A172 (cell line): ENCODE data around the gene POC1A. TPM values are rescaled to one million over a fixed set of nuclear protein-coding genes. Genes with fewer than 3 reads are reported as not detected.

Experiments
- DNase-seq: peaks from one replicate; pipeline ENCODE4 v3.0.0-alpha.2; 2015; ENCODE audit warnings: low spot score
- total RNA-seq: library from RNA; depleted of rRNA; stranded (reverse); fragments of >200 nt; shearing (Covaris generic); gene quantifications from 2 replicates; pipeline ENCODE4 v1.2.3, GENCODE V29; 2014

POC1A gene
- total RNA-seq, 1 experiment from 2014 or later, result 19.0 TPM

- no peak for DNase-seq
These were observed 49.3 kb downstream of the POC1A start for GRCh38 chr3:52104684-52105640.

DNA sequence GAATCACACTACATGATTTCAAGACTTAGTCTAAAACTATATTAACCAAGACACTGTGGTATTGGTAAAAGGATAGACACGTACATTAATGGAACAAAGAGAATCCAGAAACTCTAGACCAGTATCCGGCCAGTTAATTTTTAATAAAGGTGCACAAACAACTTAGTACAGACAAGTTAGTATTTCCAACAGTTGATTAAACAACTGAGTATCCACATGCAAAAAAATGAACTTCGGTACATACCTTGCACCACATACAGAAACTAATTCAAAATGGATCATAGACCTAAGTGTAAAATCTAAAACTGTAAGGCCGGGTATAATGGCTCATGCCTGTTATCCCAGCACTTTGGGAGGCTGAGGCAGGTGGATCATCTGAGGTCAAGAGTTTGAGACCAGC is 51.3 kb downstream of the POC1A start:
- DNase-seq, result no peak

GRCh38 chr3:52099001-52099401 is 55.2 kb downstream of the POC1A start:
- peak; percentile 66 for DNase-seq

GRCh38 chr3:52097851-52098507 is 56.2 kb downstream of the POC1A start:
- no peak for DNase-seq

GRCh38 chr3:52095990-52096775 is 58.0 kb downstream of the POC1A start:
- no peak for DNase-seq

GRCh38 chr3:52094571-52095485 is 59.4 kb downstream of the POC1A start:
- DNase-seq, result no peak

DNA sequence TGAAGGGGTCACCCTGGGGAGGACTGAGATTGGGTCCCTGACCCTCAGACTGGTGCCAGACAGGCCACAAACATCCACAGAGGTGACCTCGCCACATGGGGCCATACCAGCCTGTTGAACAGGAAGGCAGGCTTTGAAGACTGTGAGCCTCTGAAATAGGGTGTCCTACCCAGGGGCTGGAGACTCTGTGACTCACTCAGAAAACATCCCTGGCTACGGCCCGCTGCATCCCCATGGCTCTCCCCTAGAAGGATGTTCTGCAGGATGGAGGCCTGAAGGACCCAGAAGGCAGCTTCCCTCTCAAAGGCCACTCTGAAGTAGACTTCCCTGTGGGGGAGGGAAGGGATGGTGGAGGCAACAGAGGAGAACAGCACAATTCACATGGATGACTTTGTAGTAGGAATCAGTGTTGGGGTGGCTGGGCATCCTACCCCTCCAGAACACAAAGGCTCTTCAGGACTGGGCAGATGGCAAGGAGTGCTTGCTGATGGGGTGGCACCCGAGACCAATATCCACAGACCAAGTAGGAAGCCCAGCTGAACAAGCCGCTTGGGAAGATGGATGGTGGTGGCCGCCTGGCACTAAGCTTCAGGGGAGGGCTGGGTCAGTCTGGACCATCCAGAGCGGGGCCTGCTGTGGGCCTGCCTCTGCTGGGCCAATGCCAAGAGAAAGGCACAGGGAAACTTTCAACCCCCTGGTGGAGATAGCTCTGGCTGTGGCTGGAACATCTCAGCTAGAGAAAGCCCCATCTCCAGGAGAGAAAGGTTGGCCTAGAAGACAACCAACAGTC is 60.3 kb downstream of the POC1A start:
- DNase-seq, result peak; percentile 89

GRCh38 chr3:52092891-52093290 is 61.3 kb downstream of the POC1A start:
- DNase-seq, result no peak

GRCh38 chr3:52092271-52092660 is 62.0 kb downstream of the POC1A start:
- DNase-seq, result no peak

DNA sequence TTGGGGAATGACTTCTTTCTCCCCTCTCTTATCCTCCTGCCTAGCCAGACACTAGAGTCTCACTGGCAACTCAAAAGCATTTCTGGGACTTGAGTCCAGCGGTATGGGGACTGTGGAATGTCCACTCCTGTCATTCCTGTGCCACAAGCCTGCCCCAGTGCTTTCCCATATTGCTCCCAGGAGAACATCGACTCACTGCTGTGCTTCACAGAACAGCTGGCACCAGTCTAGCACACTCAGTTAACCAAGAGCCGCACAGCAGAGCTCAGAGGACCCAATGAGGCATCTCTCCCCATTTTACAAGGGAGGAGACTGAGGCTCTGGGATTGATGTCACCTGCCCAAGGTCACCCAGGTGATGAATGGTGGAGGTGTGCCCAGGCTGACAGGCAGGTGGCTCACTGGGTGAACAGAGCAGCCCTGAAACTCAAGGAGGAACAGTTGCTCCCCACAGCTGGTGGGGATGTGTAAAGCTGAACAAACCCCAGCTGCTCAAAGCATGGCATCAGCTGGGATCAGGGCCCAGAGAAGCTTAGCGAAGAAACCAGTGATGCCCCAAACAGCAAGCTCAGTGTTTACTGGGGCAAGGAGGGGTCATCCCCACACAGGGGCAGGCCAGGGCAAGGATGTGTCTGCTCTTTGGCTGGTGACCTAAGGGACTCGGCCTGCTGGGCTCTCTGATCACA is 62.5 kb downstream of the POC1A start:
- no peak for DNase-seq

DNA sequence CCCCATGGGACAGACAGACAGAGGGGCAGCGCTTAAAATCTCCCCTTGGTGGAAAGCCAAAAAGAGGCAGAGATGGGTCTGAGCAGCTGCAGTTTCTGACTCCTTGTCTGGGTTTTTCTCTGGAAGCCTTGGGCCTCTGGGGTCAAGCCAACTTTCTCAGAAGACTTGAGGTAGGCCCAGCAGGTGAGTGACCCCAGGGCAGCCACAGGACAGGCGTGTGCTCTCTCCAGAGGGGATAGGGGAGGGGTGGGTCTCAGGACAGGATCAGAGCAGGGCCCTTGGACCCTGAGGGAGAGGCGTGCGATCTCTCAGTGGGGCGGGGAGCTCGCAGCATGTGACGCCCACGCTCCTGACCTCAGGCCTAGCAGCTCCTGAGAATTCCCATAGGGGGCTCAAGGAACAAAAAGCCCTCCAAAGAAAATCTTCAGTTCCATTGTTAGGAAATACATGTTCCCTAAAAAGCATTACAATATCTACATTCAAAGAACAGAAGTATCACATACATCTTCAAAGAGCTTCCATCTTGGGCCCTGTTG is 63.2 kb downstream of the POC1A start:
- DNase-seq, result no peak

DNA sequence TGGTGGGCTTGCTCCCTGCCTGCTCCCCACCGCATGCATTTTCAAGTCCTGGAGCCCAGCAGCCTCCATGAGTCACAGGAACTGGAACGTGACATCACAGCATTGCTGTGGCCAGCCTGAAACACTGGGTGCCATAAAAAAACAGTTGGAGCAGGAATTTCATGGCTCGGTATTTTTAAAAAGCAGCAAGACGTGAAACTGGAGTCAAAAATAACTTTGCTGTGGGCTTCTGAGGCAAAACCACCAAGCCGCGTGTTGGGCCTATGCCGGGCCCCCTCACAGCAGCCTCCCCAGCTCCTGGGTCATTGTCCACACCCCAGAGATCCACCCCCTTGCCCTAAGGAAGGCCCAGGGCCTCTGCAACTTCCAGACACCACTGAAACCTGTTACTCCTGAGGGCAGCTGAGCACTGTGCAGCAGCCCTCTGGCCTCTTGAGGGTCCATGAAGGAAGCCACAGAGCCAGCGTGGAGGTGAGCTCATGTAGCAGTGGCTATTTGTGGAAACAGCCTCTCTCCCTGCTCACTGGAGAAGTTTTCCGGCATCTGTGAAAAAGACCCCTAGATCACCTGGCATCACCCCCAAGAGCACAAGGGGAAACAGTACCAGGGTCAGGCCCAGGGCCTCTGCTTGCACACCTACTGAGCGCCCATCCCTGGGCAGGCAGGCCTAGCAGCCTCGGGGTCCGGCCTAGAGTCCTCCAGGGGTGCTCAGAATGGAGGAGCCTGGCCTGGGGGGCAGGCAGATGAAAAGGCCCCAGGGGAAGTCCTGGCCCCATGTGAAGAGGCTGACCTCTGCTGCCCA is 63.9 kb downstream of the POC1A start:
- DNase-seq, result peak; percentile 77

DNA sequence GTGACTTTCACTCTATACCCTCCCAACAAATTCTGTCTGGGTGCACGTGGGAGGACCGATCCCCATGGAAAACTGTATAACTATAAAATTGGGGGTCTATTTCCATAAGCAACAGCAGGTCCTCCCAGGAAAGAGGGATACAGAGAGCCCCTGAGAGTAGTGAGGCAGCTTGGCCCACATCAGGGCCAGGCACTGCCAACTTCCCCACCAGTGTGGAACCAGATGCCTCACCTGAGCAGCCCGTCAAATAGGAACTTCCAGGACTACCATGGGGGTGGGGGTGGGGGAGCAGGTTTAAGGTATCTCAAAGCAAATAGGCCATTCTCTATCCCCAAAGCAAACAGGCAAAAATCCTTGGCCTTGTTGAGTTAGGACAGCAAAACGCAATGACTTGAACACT is 64.5 kb downstream of the POC1A start:
- no peak for DNase-seq

DNA sequence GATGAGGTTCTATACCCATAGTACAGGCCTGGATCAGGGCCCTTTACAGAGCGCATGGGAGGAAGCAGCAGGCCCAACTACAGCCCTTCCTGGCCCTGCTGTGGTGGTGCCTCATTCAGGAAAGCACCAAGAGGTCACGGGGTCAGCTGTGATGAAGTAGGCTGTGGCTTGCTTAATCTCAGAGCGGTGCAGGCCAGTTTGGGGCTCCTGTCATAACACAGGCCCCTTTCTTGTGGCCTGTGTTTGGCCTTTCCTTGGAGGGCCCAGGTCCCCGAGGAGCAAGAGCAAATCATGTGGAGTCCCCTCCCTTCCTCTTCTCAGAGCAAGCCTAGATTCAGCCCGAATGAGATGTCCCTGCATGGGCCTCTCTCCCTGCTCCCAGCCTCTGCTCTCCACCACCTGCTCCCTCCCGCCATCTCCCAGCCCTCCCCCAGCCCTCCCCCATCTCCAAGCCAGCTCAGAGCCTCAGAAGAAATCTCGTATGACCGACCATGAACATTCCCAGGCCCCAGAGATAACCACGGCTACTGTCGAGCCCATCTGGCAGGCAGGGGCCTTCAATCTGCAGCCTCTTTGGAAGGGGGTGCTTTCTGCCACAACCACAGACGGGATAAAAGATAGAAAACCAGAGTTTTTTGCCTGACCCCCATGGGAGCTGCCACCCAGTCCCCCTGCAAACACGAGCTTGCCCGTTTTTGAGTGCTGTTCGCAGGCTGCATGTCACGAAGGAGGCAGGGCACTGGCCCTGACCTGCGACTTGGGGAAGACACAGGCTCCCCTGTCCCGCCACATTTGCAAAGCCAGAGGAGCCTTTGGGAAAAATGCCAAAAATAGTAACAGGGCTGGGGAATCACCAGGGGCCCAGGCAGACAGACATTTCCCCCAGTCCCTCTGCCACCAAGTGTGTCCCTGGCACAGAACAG is 65.5 kb downstream of the POC1A start:
- DNase-seq, result no peak

DNA sequence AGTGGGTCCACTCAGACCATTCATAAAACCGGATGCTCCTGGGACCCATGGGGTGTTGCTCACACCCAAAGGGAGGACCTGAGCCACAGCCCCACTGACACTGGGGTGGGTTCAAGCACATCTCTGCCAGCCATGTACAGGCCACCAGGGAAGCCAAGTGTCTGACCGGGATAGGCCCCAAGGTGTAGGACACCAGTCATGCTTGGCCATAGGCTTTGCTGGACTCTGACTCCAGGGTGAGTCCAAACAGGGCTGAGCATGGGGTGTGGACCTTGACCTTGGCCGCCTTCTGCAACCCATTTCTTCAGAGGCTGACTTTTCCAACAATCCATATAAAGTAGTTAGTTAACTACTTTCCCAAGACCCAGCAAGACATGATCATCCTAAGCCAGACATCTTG is 66.5 kb downstream of the POC1A start:
- no peak for DNase-seq

DNA sequence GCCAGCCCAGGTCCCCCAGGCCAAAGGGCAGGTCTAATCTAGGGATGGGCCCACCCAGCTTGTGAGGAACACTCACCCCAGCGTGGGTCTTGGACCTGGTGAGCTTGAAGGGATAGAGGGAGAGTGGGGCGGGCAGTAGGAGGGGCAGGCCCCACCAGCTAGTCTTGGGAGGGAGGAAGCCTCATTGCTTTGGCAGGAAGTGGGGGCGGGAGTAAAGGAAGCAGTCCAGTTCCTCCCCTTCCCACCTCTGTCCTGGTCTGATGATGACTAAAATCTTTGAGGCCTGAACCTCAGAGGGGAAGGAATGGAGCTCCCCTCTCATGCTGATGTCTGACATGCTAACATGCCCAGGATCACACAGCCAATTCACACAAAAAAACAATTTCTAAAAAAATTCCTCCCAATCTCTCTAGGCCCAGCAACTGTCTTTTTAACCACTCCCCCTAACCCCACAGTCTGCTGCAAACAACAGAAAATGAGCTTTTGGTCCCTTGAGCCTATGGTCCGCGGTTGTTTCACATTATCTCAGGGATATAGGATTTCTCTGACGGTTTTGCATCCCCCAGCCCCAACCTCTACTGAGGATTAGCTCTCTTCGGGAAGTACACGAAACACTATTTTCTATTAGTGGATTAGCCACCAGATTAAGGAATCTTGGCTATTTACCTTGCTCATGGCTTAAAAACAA is 67.1 kb downstream of the POC1A start:
- peak; percentile 40 for DNase-seq

DNA sequence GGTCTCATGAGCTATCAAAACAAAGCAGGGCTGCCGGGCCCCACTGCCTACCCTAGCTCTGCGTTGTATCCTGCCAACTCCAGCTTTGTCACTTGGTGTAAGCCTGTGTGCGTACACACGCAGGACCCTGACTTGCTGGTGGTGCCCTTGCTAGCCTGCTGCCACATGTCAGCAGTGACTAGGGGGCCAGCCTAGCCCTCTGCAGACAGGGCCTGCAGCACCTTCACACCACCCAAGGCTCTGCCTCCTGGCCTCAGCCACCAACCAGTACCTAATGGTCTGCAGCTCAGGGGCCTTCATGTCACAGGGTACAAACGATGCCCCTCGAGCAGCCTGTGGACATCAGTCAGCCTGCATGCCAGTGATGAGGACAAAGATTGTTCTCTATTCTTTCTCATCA is 67.8 kb downstream of the POC1A start:
- no peak for DNase-seq
